Loucy (cell line): Measurements from ENCODE around the gene PHC3.

Source experiments
- H2AFZ ChIP-seq: fragments of 200-600 bp; sonication (generic); 2 replicates; pipeline ENCODE4 v1.6.0; 2016; ENCODE audit warnings: antibody characterized with exemption, mild to moderate bottlenecking, low read length, moderate library complexity
- H3F3A ChIP-seq: fragments of 200-600 bp; 2 replicates; pipeline ENCODE4 v1.6.0; 2016; ENCODE audit warnings: antibody characterized with exemption, low read depth, mild to moderate bottlenecking
- H3K27me3 ChIP-seq: fragments of 200-600 bp; sonication (generic); 2 replicates; pipeline ENCODE4 v1.6.1; 2014; ENCODE audit warnings: low read length, mild to moderate bottlenecking; ENCODE audit not compliant: insufficient read depth, poor library complexity, severe bottlenecking
- H3K36me3 ChIP-seq: fragments of 200-600 bp; sonication (generic); 2 replicates; pipeline ENCODE4 v1.6.1; 2016; ENCODE audit warnings: low read length; ENCODE audit not compliant: insufficient read depth
- H3K4me1 ChIP-seq: fragments of 200-600 bp; sonication (generic); 2 replicates; pipeline ENCODE4 v1.5.1; 2014; ENCODE audit warnings: low read length, mild to moderate bottlenecking; ENCODE audit not compliant: insufficient read depth, poor library complexity, severe bottlenecking
- H3K4me2 ChIP-seq: fragments of 200-600 bp; sonication (generic); 2 replicates; pipeline ENCODE4 v1.6.0; 2014; ENCODE audit warnings: antibody characterized with exemption, low read length, low read depth, mild to moderate bottlenecking; ENCODE audit not compliant: poor library complexity, severe bottlenecking
- H3K4me3 ChIP-seq: fragments of 200-600 bp; sonication (generic); 2 replicates; pipeline ENCODE4 v1.5.1; 2014; ENCODE audit warnings: low read length, mild to moderate bottlenecking, mixed read lengths; ENCODE audit not compliant: poor library complexity, severe bottlenecking
- H3K79me2 ChIP-seq: fragments of 200-600 bp; sonication (generic); 2 replicates; pipeline ENCODE4 v1.6.1; 2014; ENCODE audit warnings: low read length; ENCODE audit not compliant: insufficient read depth
- H3K9ac ChIP-seq: fragments of 200-600 bp; sonication (generic); 2 replicates; pipeline ENCODE4 v1.6.0; 2014; ENCODE audit warnings: mild to moderate bottlenecking, low read depth, low read length, moderate library complexity; ENCODE audit not compliant: poor library complexity, severe bottlenecking
- H3K9me2 ChIP-seq: fragments of 200-600 bp; sonication (generic); replicated peaks from 2 replicates; pipeline ENCODE4 v1.6.1; 2016; ENCODE audit warnings: low read depth, low read length, mixed read lengths
- H3K9me3 ChIP-seq: fragments of 200-600 bp; sonication (generic); 2 replicates; pipeline ENCODE4 v1.6.1; 2014; ENCODE audit warnings: mild to moderate bottlenecking, antibody characterized with exemption, low read length, low read depth; ENCODE audit not compliant: insufficient read depth
- H4K20me1 ChIP-seq: fragments of 200-600 bp; sonication (generic); 2 replicates; pipeline ENCODE4 v1.6.0; 2014; ENCODE audit warnings: antibody characterized with exemption, low read length, mild to moderate bottlenecking; ENCODE audit not compliant: insufficient read depth, poor library complexity, severe bottlenecking
- EZH2phosphoT487 ChIP-seq: fragments of 200-600 bp; IDR thresholded peaks from 2 replicates; pipeline ENCODE4 v1.6.1; 2018; ENCODE audit warnings: antibody characterized with exemption, mild to moderate bottlenecking, moderate library complexity, borderline replicate concordance
- TF ChIP-seq, protein P1 (sequence below): fragments of 200-600 bp; sonication (generic); conservative IDR thresholded peaks from 2 replicates; pipeline ENCODE4 v1.5.1; 2014; ENCODE audit warnings: mild to moderate bottlenecking, antibody characterized with exemption, low read length

The PHC3 gene

GRCh38 chr3:170220871-170221270 lies 39.3 kb upstream of the PHC3 start:
- Histone ChIP-seq H3K4me2 (no peak overlapping the region), H3K4me3 (no peak overlapping the region), H3K4me1 (peaks cover 13% of the 10 kb centered on the region), H3K9me2 (no peaks in the 10 kb centered on the region), H2AFZ (no peak overlapping the region), H3K79me2 (peaks cover 10% of the 10 kb centered on the region), H3F3A (no peaks in the 10 kb centered on the region), H3K36me3 (no peaks in the 10 kb centered on the region), H3K9me3 (no peaks in the 10 kb centered on the region), H4K20me1 (peaks cover 6% of the 10 kb centered on the region), H3K9ac (no peak overlapping the region), H3K27me3 (no peaks in the 10 kb centered on the region)
- TF ChIP-seq EZH2phosphoT487 = no peak
- TF ChIP-seq, protein P1, sequence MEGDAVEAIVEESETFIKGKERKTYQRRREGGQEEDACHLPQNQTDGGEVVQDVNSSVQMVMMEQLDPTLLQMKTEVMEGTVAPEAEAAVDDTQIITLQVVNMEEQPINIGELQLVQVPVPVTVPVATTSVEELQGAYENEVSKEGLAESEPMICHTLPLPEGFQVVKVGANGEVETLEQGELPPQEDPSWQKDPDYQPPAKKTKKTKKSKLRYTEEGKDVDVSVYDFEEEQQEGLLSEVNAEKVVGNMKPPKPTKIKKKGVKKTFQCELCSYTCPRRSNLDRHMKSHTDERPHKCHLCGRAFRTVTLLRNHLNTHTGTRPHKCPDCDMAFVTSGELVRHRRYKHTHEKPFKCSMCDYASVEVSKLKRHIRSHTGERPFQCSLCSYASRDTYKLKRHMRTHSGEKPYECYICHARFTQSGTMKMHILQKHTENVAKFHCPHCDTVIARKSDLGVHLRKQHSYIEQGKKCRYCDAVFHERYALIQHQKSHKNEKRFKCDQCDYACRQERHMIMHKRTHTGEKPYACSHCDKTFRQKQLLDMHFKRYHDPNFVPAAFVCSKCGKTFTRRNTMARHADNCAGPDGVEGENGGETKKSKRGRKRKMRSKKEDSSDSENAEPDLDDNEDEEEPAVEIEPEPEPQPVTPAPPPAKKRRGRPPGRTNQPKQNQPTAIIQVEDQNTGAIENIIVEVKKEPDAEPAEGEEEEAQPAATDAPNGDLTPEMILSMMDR = no peak

DNA sequence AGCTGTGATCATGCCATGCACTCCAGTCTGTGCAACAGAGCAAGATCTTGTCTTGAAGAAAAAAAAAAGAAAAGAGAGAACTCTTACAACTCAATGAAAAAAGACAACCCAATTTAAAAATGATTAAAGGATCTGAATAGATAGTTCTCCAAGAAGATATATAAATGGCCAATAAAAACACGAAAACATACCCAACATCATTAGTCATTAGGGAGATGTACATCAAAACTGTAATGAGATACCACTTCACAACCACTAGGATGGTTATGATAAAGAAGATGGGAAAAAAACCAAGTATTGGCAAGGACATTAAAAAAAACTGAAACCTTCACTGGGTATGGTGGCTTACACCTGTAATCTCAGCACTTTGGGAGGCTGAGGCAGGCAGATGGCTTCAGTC lies 38.3 kb upstream of the PHC3 start:
- Histone ChIP-seq H3K27me3 (no peaks in the 10 kb centered on the region), H2AFZ (no peak overlapping the region), H3K4me3 (no peak overlapping the region), H3K9me2 (no peaks in the 10 kb centered on the region), H3F3A (no peaks in the 10 kb centered on the region), H3K4me2 (no peak overlapping the region), H3K36me3 (no peaks in the 10 kb centered on the region), H3K79me2 (peaks cover 10% of the 10 kb centered on the region), H4K20me1 (peaks cover 6% of the 10 kb centered on the region), H3K9me3 (no peaks in the 10 kb centered on the region), H3K4me1 (peaks cover 8% of the 10 kb centered on the region), H3K9ac (no peak overlapping the region)
- no peak for TF ChIP-seq EZH2phosphoT487
- TF ChIP-seq, protein P1 = no peak

- H3K9ac ChIP-seq = no peak overlapping the region
- H3K4me1 ChIP-seq = no peaks in the 10 kb centered on the region
- H4K20me1 ChIP-seq = no peaks in the 10 kb centered on the region
- no peak overlapping the region for H3K4me2 ChIP-seq
- H3F3A ChIP-seq = no peaks in the 10 kb centered on the region
- no peak overlapping the region for H2AFZ ChIP-seq
- no peaks in the 10 kb centered on the region for H3K9me2 ChIP-seq
- TF ChIP-seq, protein P1 = no peak
- TF ChIP-seq EZH2phosphoT487 = no peak
- H3K79me2 ChIP-seq = no peaks in the 10 kb centered on the region
- no peak overlapping the region for H3K4me3 ChIP-seq
- no peaks in the 10 kb centered on the region for H3K36me3 ChIP-seq
- H3K9me3 ChIP-seq = peaks cover 4% of the 10 kb centered on the region; the same call in 1 of the 2 replicates
- no peaks in the 10 kb centered on the region for H3K27me3 ChIP-seq
Observed at GRCh38 chr3:170211668-170212067, 30.1 kb upstream of the PHC3 start.
